ENCODE measurements around the gene TANGO6.

DNA sequence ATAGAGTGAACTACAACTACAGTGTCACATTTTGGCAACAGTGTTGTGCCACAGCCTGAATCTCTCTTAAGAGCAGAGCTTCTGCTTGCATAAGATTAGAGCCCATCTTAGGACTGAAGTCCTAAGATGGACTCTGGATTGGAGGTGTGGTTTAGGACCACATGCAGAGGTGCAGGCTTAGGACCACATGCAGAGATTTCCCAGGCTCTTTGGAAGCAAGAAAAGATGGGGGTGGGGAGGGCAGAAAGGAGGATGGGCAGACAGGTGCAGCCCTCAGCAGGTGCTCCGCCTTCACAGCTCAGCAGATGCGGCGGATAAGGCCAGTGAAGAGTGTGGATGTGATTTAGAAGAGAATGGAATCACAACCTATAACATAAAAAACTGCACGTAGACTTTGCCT lies 128.7 kb downstream of the TANGO6 start:
- TF ChIP-seq, protein P1, sequence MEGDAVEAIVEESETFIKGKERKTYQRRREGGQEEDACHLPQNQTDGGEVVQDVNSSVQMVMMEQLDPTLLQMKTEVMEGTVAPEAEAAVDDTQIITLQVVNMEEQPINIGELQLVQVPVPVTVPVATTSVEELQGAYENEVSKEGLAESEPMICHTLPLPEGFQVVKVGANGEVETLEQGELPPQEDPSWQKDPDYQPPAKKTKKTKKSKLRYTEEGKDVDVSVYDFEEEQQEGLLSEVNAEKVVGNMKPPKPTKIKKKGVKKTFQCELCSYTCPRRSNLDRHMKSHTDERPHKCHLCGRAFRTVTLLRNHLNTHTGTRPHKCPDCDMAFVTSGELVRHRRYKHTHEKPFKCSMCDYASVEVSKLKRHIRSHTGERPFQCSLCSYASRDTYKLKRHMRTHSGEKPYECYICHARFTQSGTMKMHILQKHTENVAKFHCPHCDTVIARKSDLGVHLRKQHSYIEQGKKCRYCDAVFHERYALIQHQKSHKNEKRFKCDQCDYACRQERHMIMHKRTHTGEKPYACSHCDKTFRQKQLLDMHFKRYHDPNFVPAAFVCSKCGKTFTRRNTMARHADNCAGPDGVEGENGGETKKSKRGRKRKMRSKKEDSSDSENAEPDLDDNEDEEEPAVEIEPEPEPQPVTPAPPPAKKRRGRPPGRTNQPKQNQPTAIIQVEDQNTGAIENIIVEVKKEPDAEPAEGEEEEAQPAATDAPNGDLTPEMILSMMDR (IDR thresholded peaks at IDR 0.05) = no peak
- no peak for TF ChIP-seq POLR2A (IDR thresholded peaks at IDR 0.05)
- TF ChIP-seq EP300 (IDR thresholded peaks at IDR 0.05) = no peak

All from ovary (tissue), 3 donors.